GM18517 (cell line): ENCODE measurements around the gene IL17RC.
"Not testable (repeated sequence)": the region's sequence is repeated elsewhere in the genome, so short reads cannot be mapped to it uniquely, and the experiment has no call there.

Experiments used
- ATAC-seq: cut with Tn5 transposase; IDR thresholded peaks from one replicate; pipeline ENCODE4 v1.9.1; 2021; ENCODE audit warnings: mild to moderate bottlenecking, moderate library complexity; ENCODE audit not compliant: unreplicated experiment

Gene IL17RC

GRCh38 chr3:9914011-9914410 lies 2.9 kb upstream of the IL17RC start:
- ATAC-seq, result no peak

DNA sequence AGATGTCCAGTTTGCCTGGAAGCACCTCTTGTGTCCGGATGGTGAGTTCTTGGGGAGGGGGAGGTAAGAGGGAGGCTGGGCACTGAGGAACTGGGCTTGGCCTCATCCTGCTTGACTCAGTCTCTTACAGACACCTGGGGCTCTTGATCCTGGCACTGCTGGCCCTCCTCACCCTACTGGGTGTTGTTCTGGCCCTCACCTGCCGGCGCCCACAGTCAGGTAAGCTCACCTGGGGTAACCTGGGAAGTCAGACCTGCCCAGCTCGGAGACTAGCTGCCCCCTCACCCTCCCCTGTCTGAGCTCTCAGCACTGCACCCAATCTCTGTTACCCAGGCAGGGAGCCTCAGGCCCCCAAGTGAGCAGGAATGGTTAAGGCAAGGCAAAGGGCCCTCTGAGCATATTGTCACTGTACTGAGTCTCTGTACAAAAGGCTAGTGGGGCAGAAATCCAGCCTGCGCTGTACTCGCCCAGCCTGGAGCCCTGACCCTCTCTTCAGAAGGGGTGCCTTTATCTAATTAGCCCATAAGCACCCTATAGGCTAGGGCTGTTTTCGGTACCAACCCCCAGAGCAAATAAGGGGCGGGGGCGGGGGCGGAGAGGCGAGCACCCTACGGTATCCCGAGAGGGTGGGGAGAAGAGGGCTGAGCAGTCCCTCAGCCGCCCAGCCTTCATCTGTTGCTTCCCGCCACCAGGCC lies 2.2 kb upstream of the IL17RC start:
- no peak for ATAC-seq

- ATAC-seq, result no peak
Observed at GRCh38 chr3:9915254-9916141, 1.4 kb upstream of the IL17RC start.

DNA sequence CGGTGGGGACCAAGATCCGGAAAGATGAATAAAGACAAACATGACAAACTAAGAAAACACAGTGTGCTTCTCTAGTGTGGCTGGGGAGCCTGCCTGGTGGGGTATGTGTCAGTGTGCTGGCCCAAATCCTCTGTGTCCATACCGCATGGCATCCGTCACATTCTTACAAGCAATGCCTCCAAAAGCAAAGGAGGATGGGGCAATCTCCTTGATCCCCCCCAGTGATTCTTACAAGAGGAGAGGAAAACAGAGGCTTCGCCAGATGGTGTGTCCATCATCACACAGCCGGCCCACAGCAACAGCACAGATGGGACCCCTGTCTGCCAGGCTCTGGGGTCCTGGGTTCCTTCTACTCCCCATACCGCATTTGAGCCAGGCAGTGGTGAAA lies 558 bp upstream of the IL17RC start:
- ATAC-seq, result no peak

DNA sequence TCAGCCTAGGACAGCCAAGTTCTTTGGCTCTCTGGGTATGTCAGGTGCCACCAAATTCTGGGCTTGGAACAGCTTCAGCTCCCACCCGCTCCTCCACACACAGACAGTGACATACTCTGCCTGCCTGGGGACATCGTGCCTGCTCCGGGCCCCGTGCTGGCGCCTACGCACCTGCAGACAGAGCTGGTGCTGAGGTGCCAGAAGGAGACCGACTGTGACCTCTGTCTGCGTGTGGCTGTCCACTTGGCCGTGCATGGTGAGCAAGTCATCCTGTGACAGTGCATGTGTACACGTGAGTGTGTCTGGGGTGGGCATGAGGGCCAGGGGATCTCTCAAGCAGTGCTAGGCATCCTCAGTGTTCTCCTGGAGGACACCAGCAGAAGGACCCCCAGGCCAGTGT lies 922 bp downstream of the IL17RC start:
- ATAC-seq, result no peak

GRCh38 chr3:9918261-9919038 lies 1.6 kb downstream of the IL17RC start:
- ATAC-seq, result no peak

- ATAC-seq, result no peak
Observed at GRCh38 chr3:9928158-9928557, 11.3 kb downstream of the IL17RC start.

- ATAC-seq, result no peak
Observed at GRCh38 chr3:9930804-9931418, 14.0 kb downstream of the IL17RC start.

DNA sequence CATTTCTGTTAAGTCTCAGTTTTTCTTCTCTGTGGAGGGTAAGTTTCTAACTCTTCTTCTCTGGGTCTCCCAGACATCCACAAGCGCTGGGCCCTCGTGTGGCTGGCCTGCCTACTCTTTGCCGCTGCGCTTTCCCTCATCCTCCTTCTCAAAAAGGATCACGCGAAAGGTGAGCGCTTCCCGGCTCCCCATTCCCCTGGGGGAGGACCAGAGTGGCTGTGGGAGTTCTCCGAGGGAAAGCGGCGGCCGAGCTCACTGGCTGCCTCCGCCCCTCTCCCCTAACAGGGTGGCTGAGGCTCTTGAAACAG lies 15.6 kb downstream of the IL17RC start:
- no peak for ATAC-seq

- peak; percentile 54 for ATAC-seq
Observed at GRCh38 chr3:9932843-9933560, 16.1 kb downstream of the IL17RC start.

DNA sequence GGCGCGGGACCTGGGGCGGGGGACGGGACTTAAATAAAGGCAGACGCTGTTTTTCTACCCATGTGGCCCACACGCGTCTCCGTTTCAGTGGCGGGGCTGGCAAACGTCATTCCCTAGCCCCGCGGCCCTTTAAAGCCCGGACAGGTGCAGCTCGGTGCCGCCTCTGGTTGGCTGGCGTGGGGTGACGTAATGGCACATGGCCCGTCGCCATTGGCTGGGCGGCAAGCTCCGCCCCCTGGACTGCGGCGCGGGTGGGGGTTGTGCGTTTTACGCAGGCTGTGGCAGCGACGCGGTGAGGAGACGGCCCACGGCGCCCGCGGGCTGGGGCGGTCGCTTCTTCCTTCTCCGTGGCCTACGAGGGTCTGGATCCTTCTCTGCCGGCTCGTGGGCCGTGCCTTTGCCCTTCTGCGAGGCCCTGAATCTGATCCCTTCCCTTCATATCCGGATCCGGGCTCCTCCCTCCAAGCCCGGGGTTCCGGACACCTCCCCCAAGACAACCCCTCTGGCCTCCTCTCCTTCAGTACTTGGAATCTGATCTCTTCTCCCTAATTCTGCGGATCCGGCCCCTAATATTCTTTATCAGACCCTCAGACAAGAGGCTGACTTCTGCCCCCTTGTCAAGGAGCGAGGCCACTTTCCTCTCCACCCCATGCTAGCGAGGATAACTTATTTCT lies 16.8 kb downstream of the IL17RC start, which contains the start of gene CRELD1:
Gene CRELD1, plus strand, starts transcription at position 274 of the 674 bp plus-strand sequence. CDS start 605 bp downstream, outside the sequence.
- ATAC-seq, result peak; percentile 91

GRCh38 chr3:9934235-9934621 lies 17.3 kb downstream of the IL17RC start:
- no peak for ATAC-seq

DNA sequence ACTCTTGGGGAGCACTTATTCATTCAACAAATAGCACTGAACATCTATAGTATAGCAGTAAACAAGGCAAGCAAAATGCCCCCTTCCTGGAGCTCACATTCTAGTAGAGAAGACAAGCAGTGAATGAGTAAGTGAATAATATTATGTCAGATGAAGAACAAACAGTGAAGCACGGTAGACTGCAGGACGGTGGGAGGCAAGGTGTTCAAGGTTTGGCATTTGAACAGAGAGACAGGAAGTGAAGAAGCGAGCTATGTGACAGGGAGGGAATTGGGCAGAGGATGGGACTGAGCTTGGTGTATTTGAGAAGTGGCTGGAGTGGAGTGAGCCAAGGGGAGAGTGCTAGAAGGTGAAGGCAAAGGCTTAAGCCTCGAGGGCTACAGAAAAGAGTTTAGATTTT lies 18.1 kb downstream of the IL17RC start:
- ATAC-seq, result no peak

- no peak for ATAC-seq
Observed at GRCh38 chr3:9935966-9936510, 19.1 kb downstream of the IL17RC start.

DNA sequence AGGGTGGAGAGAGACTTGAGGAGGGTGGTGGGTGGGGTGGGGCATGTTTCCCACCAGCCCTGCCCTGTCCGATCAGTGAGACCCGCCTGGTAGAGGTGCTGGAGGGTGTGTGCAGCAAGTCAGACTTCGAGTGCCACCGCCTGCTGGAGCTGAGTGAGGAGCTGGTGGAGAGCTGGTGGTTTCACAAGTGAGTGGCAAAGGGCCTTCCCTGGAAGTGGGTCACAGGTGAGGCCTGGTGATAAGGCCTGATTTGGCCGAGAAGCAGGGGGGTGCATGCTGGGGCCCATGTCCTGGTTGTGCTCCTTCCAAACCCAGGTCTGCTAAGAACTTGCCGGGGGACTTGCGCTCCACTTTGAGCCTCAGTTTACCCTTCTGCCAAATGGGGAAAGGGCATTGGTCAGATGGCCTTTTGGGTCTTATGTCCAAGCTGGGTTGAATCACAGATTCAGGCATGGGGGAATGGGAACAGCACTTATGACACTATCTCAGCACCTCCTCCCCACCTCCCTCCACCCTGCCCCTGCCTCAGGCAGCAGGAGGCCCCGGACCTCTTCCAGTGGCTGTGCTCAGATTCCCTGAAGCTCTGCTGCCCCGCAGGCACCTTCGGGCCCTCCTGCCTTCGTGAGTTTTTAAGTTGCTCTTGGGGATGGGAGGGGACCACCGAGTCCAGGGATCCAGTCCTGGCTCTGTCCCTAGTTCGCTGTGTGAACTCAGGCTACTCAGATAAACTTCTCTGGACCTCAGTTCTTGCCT lies 20.8 kb downstream of the IL17RC start:
- ATAC-seq, result no peak

GRCh38 chr3:9938966-9939365 lies 22.1 kb downstream of the IL17RC start:
- ATAC-seq, result no peak

DNA sequence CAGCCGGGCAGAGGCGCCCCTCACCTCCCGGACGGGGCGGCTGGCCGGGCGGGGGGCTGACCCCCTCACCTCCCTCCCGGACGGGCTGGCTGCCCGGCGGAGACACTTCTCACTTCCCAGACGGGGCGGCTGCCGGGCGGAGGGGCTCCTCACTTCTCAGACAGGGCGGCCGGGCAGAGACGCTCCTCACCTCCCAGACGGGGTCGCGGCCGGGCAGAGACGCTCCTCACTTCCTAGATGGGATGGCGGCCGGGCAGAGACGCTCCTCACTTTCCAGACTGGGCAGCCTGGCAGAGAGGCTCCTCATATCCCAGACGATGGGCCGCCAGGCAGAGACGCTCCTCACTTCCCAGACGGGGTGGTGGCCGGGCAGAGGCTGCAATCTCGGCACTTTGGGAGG lies 23.0 kb downstream of the IL17RC start:
- ATAC-seq, result not testable (repeated sequence)

DNA sequence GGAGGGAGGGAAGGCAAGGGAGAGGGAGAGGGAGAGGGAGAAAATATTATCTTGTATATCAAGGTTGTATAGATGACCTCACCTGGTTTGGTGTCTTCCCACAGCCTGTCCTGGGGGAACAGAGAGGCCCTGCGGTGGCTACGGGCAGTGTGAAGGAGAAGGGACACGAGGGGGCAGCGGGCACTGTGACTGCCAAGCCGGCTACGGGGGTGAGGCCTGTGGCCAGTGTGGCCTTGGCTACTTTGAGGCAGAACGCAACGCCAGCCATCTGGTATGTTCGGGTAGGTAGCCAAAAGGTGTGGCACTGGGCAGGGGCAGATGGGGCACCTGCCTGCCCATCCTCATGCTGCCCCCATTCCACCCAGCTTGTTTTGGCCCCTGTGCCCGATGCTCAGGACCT lies 23.8 kb downstream of the IL17RC start:
- ATAC-seq, result no peak

DNA sequence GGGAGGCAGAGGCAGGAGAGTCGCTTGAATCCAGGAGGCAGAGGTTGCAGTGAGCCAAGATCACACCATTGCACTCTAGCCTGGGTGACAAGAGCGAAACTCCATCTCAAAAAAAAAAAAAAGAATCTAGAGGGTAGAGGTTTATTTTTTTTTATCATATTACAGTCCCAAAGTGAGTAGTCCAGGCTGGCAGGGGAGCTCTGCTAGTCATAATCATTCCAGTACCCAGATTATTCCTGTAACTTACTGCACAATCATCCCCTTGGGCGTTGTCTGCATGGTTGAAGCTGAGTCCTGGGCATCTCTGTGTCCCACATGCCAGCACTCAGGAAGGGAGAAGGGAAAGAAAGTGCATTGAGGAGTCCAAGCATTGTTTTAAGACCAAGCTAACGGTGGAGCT lies 25.3 kb downstream of the IL17RC start:
- no peak for ATAC-seq
